Skeletal muscle cell (primary cell): ENCODE results near the gene TCF12.

Experiments
- DNase-seq: peaks from one replicate; pipeline ENCODE4 v3.0.0-alpha.2; 2010; ENCODE audit warnings: low read depth
- H3K4me3 ChIP-seq: 2 replicates; pipeline ENCODE4 v1.5.1; 2011; ENCODE audit warnings: low read depth, mild to moderate bottlenecking, control low read depth, low read length, moderate library complexity

Gene TCF12

GRCh38 chr15:57330619-57331340 lies 412.3 kb downstream of the TCF12 start:
- no peak for DNase-seq
- no peak overlapping the region for H3K4me3 ChIP-seq

- no peak overlapping the region for H3K4me3 ChIP-seq
Observed at GRCh38 chr15:57332326-57332725, 413.9 kb downstream of the TCF12 start.

GRCh38 chr15:57333487-57333886 lies 415.0 kb downstream of the TCF12 start:
- H3K4me3 ChIP-seq = no peak overlapping the region
- no peak for DNase-seq

More at GRCh38 chr15:57332326-57332725, 413.9 kb downstream of the TCF12 start:
- DNase-seq = no peak

GRCh38 chr15:57334257-57334656 lies 415.8 kb downstream of the TCF12 start:
- DNase-seq = no peak

GRCh38 chr15:57335293-57335715 lies 416.9 kb downstream of the TCF12 start:
- DNase-seq = no peak
- no peak overlapping the region for H3K4me3 ChIP-seq

More at GRCh38 chr15:57334257-57334656, 415.8 kb downstream of the TCF12 start:
- no peak overlapping the region for H3K4me3 ChIP-seq

GRCh38 chr15:57335719-57336118 lies 417.3 kb downstream of the TCF12 start:
- H3K4me3 ChIP-seq = no peak overlapping the region
- DNase-seq = no peak

GRCh38 chr15:57337868-57338411 lies 419.5 kb downstream of the TCF12 start:
- H3K4me3 ChIP-seq = no peak overlapping the region
- no peak for DNase-seq

- no peak overlapping the region for H3K4me3 ChIP-seq
- DNase-seq = no peak
Observed at GRCh38 chr15:57339321-57339720, 420.9 kb downstream of the TCF12 start.
